ENCODE results near the gene TOX3. TPM values are rescaled to one million over a fixed set of nuclear protein-coding genes. Genes with fewer than 3 reads are reported as not detected.

TOX3 gene
- total and polyA plus RNA-seq, 2 of the 13 experiments (the other 11 are each of a cell fraction or from before 2014, with no cell fraction given), result 14.5 to 98.6 TPM

DNA sequence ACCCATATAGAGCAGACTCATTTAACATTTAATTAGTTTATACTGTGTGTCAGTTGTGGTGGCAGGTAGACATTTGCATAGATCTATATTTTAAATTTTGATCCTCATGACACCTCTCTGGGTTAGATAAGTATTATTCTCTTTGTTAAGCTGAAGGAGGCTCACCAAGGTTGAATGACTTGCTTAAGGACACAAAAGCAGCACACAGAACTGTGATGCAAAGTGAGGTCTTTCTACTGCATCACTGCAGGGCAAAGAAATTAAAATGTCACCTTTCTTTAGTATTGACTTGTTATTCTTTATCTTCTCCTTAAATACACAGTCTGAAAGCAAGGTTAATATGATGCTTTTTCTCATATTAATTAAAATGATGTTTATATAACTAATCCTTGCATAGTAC, 8.6 kb upstream of the TOX3 start (continued):
- TF ChIP-seq, protein P1, sequence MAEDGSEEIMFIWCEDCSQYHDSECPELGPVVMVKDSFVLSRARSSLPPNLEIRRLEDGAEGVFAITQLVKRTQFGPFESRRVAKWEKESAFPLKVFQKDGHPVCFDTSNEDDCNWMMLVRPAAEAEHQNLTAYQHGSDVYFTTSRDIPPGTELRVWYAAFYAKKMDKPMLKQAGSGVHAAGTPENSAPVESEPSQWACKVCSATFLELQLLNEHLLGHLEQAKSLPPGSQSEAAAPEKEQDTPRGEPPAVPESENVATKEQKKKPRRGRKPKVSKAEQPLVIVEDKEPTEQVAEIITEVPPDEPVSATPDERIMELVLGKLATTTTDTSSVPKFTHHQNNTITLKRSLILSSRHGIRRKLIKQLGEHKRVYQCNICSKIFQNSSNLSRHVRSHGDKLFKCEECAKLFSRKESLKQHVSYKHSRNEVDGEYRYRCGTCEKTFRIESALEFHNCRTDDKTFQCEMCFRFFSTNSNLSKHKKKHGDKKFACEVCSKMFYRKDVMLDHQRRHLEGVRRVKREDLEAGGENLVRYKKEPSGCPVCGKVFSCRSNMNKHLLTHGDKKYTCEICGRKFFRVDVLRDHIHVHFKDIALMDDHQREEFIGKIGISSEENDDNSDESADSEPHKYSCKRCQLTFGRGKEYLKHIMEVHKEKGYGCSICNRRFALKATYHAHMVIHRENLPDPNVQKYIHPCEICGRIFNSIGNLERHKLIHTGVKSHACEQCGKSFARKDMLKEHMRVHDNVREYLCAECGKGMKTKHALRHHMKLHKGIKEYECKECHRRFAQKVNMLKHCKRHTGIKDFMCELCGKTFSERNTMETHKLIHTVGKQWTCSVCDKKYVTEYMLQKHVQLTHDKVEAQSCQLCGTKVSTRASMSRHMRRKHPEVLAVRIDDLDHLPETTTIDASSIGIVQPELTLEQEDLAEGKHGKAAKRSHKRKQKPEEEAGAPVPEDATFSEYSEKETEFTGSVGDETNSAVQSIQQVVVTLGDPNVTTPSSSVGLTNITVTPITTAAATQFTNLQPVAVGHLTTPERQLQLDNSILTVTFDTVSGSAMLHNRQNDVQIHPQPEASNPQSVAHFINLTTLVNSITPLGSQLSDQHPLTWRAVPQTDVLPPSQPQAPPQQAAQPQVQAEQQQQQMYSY (CRISPR knock-in tag; IDR thresholded peaks at IDR 0.05), result no peak
- TF ChIP-seq TBX2 (CRISPR knock-in tag; IDR thresholded peaks at IDR 0.05; ENCODE audit: borderline replicate concordance) (no peak), ZNF883 (CRISPR knock-in tag; IDR thresholded peaks at IDR 0.05; ENCODE audit: not compliant biosample characterization) (no peak), ZZZ3 (CRISPR knock-in tag; IDR thresholded peaks at IDR 0.05; ENCODE audit: borderline replicate concordance) (no peak), PHF21A (CRISPR knock-in tag; IDR thresholded peaks at IDR 0.05) (no peak), ZNF629 (CRISPR knock-in tag; conservative IDR thresholded peaks at IDR 0.05) (no peak), SETDB1 (CRISPR knock-in tag; IDR thresholded peaks at IDR 0.05; ENCODE audit: borderline replicate concordance) (no peak), SRY (CRISPR knock-in tag; IDR thresholded peaks at IDR 0.05) (no peak), PRPF4 (IDR thresholded peaks at IDR 0.05; ENCODE audit: low read depth, low read length, poor library complexity, severe bottlenecking) (no peak), TGIF2 (CRISPR knock-in tag; IDR thresholded peaks at IDR 0.05) (no peak)
- TF ChIP-seq, protein P2, sequence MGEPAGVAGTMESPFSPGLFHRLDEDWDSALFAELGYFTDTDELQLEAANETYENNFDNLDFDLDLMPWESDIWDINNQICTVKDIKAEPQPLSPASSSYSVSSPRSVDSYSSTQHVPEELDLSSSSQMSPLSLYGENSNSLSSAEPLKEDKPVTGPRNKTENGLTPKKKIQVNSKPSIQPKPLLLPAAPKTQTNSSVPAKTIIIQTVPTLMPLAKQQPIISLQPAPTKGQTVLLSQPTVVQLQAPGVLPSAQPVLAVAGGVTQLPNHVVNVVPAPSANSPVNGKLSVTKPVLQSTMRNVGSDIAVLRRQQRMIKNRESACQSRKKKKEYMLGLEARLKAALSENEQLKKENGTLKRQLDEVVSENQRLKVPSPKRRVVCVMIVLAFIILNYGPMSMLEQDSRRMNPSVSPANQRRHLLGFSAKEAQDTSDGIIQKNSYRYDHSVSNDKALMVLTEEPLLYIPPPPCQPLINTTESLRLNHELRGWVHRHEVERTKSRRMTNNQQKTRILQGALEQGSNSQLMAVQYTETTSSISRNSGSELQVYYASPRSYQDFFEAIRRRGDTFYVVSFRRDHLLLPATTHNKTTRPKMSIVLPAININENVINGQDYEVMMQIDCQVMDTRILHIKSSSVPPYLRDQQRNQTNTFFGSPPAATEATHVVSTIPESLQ (CRISPR knock-in tag; conservative IDR thresholded peaks at IDR 0.05), result no peak
